Type B pancreatic cell (in vitro differentiated cells): ENCODE data around the gene SLC7A8. TPM values are rescaled to one million over a fixed set of nuclear protein-coding genes. Genes with fewer than 3 reads are reported as not detected.

Experiments used
- DNase-seq: peaks from one replicate; pipeline ENCODE4 v3.0.0; 2021; ENCODE audit warnings: mixed read lengths; ENCODE audit not compliant: unreplicated experiment; ENCODE audit errors: extremely low spot score
- H3K27ac Mint-ChIP-seq: 2 replicates; pipeline ENCODE4 v1.8.0; 2021; ENCODE audit warnings: mild to moderate bottlenecking, mixed read lengths
- H3K27me3 Mint-ChIP-seq: 2 replicates; pipeline ENCODE4 v1.8.0; 2021; ENCODE audit warnings: mixed read lengths
- H3K36me3 Mint-ChIP-seq: 2 replicates; pipeline ENCODE4 v1.8.0; 2021; ENCODE audit warnings: mixed read lengths
- H3K4me1 Mint-ChIP-seq: one replicate; pipeline ENCODE4 v1.8.0; 2021; ENCODE audit warnings: mixed read lengths; ENCODE audit not compliant: unreplicated experiment
- H3K4me3 Mint-ChIP-seq: 2 replicates; pipeline ENCODE4 v1.8.0; 2021; ENCODE audit warnings: mild to moderate bottlenecking, mixed read lengths
- H3K9me3 Mint-ChIP-seq: 2 replicates; pipeline ENCODE4 v1.8.0; 2021; ENCODE audit warnings: mixed read lengths
- total RNA-seq: library from RNA; stranded (reverse); gene quantifications from 2 replicates; pipeline ENCODE4 v1.2.1, GENCODE V29; 2021; ENCODE audit warnings: low replicate concordance
- TF ChIP-seq, protein P1 (sequence below): fragments of 200-600 bp; sonication (generic); conservative IDR thresholded peaks from 2 replicates; pipeline ENCODE4 v1.5.0; 2021; ENCODE audit warnings: antibody characterized with exemption, mild to moderate bottlenecking

The SLC7A8 gene
- total RNA-seq, 1 donor from 2014 or later: 56.1 TPM

GRCh38 chr14:23141706-23142444 lies 41.6 kb downstream of the SLC7A8 start:
- H3K36me3 Mint-ChIP-seq: peaks cover 7% of the 10 kb centered on the region

GRCh38 chr14:23140371-23140770 lies 43.1 kb downstream of the SLC7A8 start:
- Mint-ChIP-seq H3K27ac (no peak overlapping the region), H3K9me3 (no peaks in the 10 kb centered on the region), H3K4me3 (no peak overlapping the region), H3K4me1 (peaks cover 6% of the 10 kb centered on the region), H3K36me3 (peaks cover 7% of the 10 kb centered on the region), H3K27me3 (no peaks in the 10 kb centered on the region)
- TF ChIP-seq, protein P1, sequence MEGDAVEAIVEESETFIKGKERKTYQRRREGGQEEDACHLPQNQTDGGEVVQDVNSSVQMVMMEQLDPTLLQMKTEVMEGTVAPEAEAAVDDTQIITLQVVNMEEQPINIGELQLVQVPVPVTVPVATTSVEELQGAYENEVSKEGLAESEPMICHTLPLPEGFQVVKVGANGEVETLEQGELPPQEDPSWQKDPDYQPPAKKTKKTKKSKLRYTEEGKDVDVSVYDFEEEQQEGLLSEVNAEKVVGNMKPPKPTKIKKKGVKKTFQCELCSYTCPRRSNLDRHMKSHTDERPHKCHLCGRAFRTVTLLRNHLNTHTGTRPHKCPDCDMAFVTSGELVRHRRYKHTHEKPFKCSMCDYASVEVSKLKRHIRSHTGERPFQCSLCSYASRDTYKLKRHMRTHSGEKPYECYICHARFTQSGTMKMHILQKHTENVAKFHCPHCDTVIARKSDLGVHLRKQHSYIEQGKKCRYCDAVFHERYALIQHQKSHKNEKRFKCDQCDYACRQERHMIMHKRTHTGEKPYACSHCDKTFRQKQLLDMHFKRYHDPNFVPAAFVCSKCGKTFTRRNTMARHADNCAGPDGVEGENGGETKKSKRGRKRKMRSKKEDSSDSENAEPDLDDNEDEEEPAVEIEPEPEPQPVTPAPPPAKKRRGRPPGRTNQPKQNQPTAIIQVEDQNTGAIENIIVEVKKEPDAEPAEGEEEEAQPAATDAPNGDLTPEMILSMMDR: no peak
- no peak for DNase-seq

More at GRCh38 chr14:23141706-23142444, 41.6 kb downstream of the SLC7A8 start:
- Mint-ChIP-seq H3K4me1 (peaks cover 12% of the 10 kb centered on the region), H3K4me3 (no peak overlapping the region), H3K9me3 (no peaks in the 10 kb centered on the region), H3K27me3 (no peaks in the 10 kb centered on the region), H3K27ac (no peak overlapping the region)
- no peak for DNase-seq
- TF ChIP-seq, protein P1: no peak

DNA sequence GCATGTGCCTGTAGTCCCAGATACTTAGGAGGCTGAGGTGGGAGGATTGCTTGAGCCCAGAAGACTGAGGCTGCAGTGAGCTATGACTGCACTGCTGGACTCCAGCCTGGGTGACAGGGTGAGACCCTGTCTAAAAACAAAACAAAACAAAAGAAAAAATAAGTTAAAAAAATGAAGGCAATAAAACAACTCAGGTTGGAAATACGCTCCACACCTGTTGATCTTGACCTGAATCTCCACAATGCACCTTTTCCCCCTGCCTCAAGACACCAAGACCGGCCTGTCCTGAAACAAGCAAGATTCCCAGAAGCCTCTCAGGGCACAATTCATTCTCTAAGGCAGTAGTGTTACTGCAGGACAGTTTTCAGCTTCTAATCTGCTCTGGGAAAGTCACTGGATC lies 43.6 kb downstream of the SLC7A8 start:
- H3K36me3 Mint-ChIP-seq: peaks cover 7% of the 10 kb centered on the region
- peaks cover 6% of the 10 kb centered on the region for H3K4me1 Mint-ChIP-seq
- TF ChIP-seq, protein P1: no peak
- no peak overlapping the region for H3K27ac Mint-ChIP-seq
- H3K9me3 Mint-ChIP-seq: no peaks in the 10 kb centered on the region
- DNase-seq: no peak
- H3K27me3 Mint-ChIP-seq: no peaks in the 10 kb centered on the region
- H3K4me3 Mint-ChIP-seq: no peak overlapping the region

- peaks cover 6% of the 10 kb centered on the region for H3K4me1 Mint-ChIP-seq
- TF ChIP-seq, protein P1: no peak
- H3K27me3 Mint-ChIP-seq: no peaks in the 10 kb centered on the region
- peaks cover 3% of the 10 kb centered on the region for H3K36me3 Mint-ChIP-seq
- no peaks in the 10 kb centered on the region for H3K9me3 Mint-ChIP-seq
- DNase-seq: no peak
- no peak overlapping the region for H3K27ac Mint-ChIP-seq
- no peak overlapping the region for H3K4me3 Mint-ChIP-seq
Measured at GRCh38 chr14:23137813-23138535, 45.5 kb downstream of the SLC7A8 start.

DNA sequence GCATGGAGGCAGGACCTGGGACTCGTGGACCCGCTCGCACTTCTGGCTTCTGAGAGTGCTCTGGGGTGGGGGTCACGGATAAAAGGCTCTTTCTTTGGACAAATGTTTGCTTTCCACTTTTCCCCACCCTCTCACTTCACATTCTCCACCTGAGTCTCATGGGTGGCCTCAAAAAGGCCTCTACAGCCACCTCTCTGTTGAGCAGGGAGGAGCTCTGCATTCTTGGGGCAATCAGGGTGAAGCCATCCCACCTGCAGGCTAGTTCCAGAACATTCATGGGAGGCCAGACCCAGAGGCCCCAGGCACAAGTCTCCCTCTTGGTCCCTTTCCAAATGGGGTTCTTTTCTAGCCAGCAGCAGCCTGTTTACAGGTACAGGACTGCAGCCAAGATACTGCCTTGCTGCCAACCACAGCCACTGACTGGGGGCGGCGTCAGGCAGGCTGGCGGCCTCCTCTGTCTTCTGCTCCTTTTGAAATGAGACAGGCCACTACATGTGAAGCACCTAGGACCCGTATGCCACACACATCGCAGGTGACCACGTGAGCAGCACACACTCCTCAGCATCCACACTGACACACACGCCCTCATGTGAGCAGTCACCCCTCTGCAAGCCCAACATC lies 46.2 kb downstream of the SLC7A8 start:
- Mint-ChIP-seq H3K27ac (no peak overlapping the region), H3K4me1 (peaks cover 6% of the 10 kb centered on the region), H3K36me3 (peaks cover 3% of the 10 kb centered on the region), H3K27me3 (no peaks in the 10 kb centered on the region), H3K4me3 (no peak overlapping the region), H3K9me3 (no peaks in the 10 kb centered on the region)
- TF ChIP-seq, protein P1: no peak
- no peak for DNase-seq
